B cell (primary cell): ENCODE data around the gene IL13RA2. TPM values are rescaled to one million over a fixed set of nuclear protein-coding genes. Genes with fewer than 3 reads are reported as not detected.

Experiments
- ATAC-seq: fragments of 200-7000 bp; cut with Tn5 transposase; one replicate; pipeline ENCODE4 v1.10.0; 2021; ENCODE audit warnings: low read depth, mild to moderate bottlenecking, moderate number of reproducible peaks, moderate library complexity
- CTCF ChIA-PET: fragments of 350-600 bp; sonication (Branson Sonifier 250); formaldehyde crosslinking; loops from one replicate; lab custom pipeline; 2021; ENCODE audit warnings: antibody characterized with exemption, inconsistent platforms; lab: Charles Lee
- POLR2A ChIA-PET: fragments of 350-600 bp; sonication (Branson Sonifier 250); formaldehyde crosslinking; loops from one replicate; lab custom pipeline; 2021; ENCODE audit warnings: antibody characterized with exemption; lab: Charles Lee
- DNase-seq: peaks from one replicate; pipeline ENCODE4 v3.0.0; 2013
- H2AFZ ChIP-seq: 2 replicates; pipeline ENCODE4 v1.6.1; 2012; ENCODE audit warnings: mild to moderate bottlenecking, low read depth, low read length; ENCODE audit not compliant: insufficient read depth, poor library complexity, severe bottlenecking
- H3K27ac ChIP-seq, 2 donors: 1 replicate in 1 of 2; 2 replicates in 1 of 2; pipeline ENCODE4 v1.5.1; 2012 to 2013; ENCODE audit warnings: low read length in 2 of 2, mild to moderate bottlenecking in 2 of 2, moderate library complexity in 1 of 2
- H3K27me3 ChIP-seq, 4 experiments: fragments of 200-600 bp in 1 of 4; sonication (generic) in 1 of 4; replicated peaks in 1 of 4; 1 replicate in 2 of 4; 2 replicates in 2 of 4; pipeline versions ENCODE4 v1.6.1 to v1.7.0; 2013 to 2016; ENCODE audit warnings: low read length in 3 of 4, mild to moderate bottlenecking in 2 of 4, mixed read lengths in 1 of 4, moderate library complexity in 1 of 4; ENCODE audit not compliant: insufficient read depth in 4 of 4, control insufficient read depth in 3 of 4; ENCODE audit errors: control extremely low read depth in 1 of 4
- H3K36me3 ChIP-seq, 2 experiments: replicated peaks in 1 of 2; 1 replicate in 1 of 2; 2 replicates in 1 of 2; pipeline versions ENCODE4 v1.6.1 to v1.7.1; 2013; ENCODE audit warnings: low read length in 1 of 2; ENCODE audit not compliant: insufficient read depth in 2 of 2, control insufficient read depth in 1 of 2; ENCODE audit errors: control extremely low read depth in 1 of 2, extremely low read depth in 1 of 2
- H3K4me1 ChIP-seq, 2 donors: fragments of 200-600 bp in 1 of 2; sonication (generic) in 1 of 2; 1 replicate in 1 of 2; 2 replicates in 1 of 2; pipeline versions ENCODE4 v1.5.1 to v1.6.1; 2013 to 2017; ENCODE audit warnings: low read length in 2 of 2; ENCODE audit not compliant: control insufficient read depth in 2 of 2, insufficient read depth in 2 of 2
- H3K4me2 ChIP-seq: replicated peaks from 2 replicates; pipeline ENCODE3; 2012; ENCODE audit warnings: mild to moderate bottlenecking, low read depth, low read length; ENCODE audit not compliant: poor library complexity, severe bottlenecking
- H3K4me3 ChIP-seq, 5 experiments: fragments of 200-600 bp in 1 of 5; sonication (generic) in 1 of 5; 1 replicate in 3 of 5; 2 replicates in 2 of 5; pipeline versions ENCODE4 v1.5.1 to v1.7.0; 2011 to 2016; ENCODE audit warnings: low read length in 4 of 5, mild to moderate bottlenecking in 4 of 5, low read depth in 2 of 5, control low read depth in 1 of 5, moderate library complexity in 1 of 5; ENCODE audit not compliant: insufficient read depth in 1 of 5; ENCODE audit errors: control extremely low read depth in 1 of 5, extremely low read depth in 1 of 5
- H3K79me2 ChIP-seq: fragments of 200-600 bp; sonication (generic); one replicate; pipeline ENCODE4 v1.6.0; 2016; ENCODE audit warnings: low read length; ENCODE audit not compliant: control insufficient read depth, insufficient read depth
- H3K9ac ChIP-seq: fragments of 200-600 bp; sonication (generic); 2 replicates; pipeline ENCODE4 v1.6.1; 2017; ENCODE audit warnings: mild to moderate bottlenecking, low read length, moderate library complexity
- H3K9me3 ChIP-seq, 3 donors: one replicate each; pipeline versions ENCODE4 v1.6.1 to v1.7.1; 2013; ENCODE audit warnings: low read length in 2 of 3; ENCODE audit not compliant: control insufficient read depth in 2 of 3, insufficient read depth in 1 of 3; ENCODE audit errors: control extremely low read depth in 1 of 3
- H4K20me1 ChIP-seq: 2 replicates; pipeline ENCODE4 v1.6.0; 2012; ENCODE audit warnings: mild to moderate bottlenecking, low read length; ENCODE audit not compliant: insufficient read depth, control insufficient read depth, poor library complexity, severe bottlenecking
- H3K27ac Mint-ChIP-seq: one replicate; pipeline ENCODE4 v1.8.0; 2021; ENCODE audit warnings: mixed read lengths
- H3K27me3 Mint-ChIP-seq: one replicate; pipeline ENCODE4 v1.8.0; 2021; ENCODE audit warnings: mixed read lengths
- H3K4me1 Mint-ChIP-seq: one replicate; pipeline ENCODE4 v1.8.0; 2021; ENCODE audit warnings: mixed read lengths
- H3K4me3 Mint-ChIP-seq: one replicate; pipeline ENCODE4 v1.8.0; 2021; ENCODE audit warnings: mixed read lengths
- H3K9me3 Mint-ChIP-seq: one replicate; pipeline ENCODE4 v1.8.0; 2022; ENCODE audit warnings: mixed read lengths; ENCODE audit not compliant: insufficient read depth
- EZH2 ChIP-seq: IDR thresholded peaks from 2 replicates; pipeline ENCODE4 v1.6.1; 2012; ENCODE audit warnings: borderline replicate concordance, low read depth, mild to moderate bottlenecking, moderate library complexity, low read length; ENCODE audit not compliant: insufficient read depth, poor library complexity, severe bottlenecking
- WGBS: methylation state at CpG from one replicate; pipeline ENCODE4 v1.1.5; 2013; ENCODE audit warnings: missing lambda C conversion rate; ENCODE audit not compliant: insufficient coverage; 5-methylcytosine and 5-hydroxymethylcytosine counted together
- intact Hi-C: fragments of 100-400 bp; cut with micrococcal nuclease; formaldehyde crosslinking; loops from one replicate; pipeline ENCODE4 v1.10.0; 2022
- polyA plus RNA-seq: library from polyadenylated mRNA; depleted of rRNA; stranded (reverse); fragments of >200 nt; gene quantifications from 2 replicates; pipeline ENCODE4 v1.2.3, GENCODE V29; 2012
- total RNA-seq, 2 donors: library from RNA; stranded (reverse); fragments of 120-200 nt in 1 of 2; gene quantifications; 1 replicate in 1 of 2; 2 replicates in 1 of 2; pipeline versions ENCODE4 v1.2.3 to v1.2.4, GENCODE V29; 2013 to 2022
- TF ChIP-seq, protein P1 (sequence below): fragments of 200-600 bp; IDR thresholded peaks from one replicate; pipeline ENCODE4 v1.8.0; 2022; ENCODE audit warnings: antibody characterized with exemption, mild to moderate bottlenecking

The IL13RA2 gene
- total and polyA plus RNA-seq, 2 donors (not counting 1 experiment from before 2014, with no cell fraction given) = not detected

- H3K79me2 ChIP-seq = no peaks in the 10 kb centered on the region
- no peaks in the 10 kb centered on the region for H3K9me3 ChIP-seq
- H3K9ac ChIP-seq = no peak overlapping the region
- H3K4me3 Mint-ChIP-seq = no peak overlapping the region
- no peak for TF ChIP-seq EZH2
- TF ChIP-seq, protein P1, sequence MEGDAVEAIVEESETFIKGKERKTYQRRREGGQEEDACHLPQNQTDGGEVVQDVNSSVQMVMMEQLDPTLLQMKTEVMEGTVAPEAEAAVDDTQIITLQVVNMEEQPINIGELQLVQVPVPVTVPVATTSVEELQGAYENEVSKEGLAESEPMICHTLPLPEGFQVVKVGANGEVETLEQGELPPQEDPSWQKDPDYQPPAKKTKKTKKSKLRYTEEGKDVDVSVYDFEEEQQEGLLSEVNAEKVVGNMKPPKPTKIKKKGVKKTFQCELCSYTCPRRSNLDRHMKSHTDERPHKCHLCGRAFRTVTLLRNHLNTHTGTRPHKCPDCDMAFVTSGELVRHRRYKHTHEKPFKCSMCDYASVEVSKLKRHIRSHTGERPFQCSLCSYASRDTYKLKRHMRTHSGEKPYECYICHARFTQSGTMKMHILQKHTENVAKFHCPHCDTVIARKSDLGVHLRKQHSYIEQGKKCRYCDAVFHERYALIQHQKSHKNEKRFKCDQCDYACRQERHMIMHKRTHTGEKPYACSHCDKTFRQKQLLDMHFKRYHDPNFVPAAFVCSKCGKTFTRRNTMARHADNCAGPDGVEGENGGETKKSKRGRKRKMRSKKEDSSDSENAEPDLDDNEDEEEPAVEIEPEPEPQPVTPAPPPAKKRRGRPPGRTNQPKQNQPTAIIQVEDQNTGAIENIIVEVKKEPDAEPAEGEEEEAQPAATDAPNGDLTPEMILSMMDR = no peak
- H3K4me1 ChIP-seq = no peaks in the 10 kb centered on the region
- ChIA-PET CTCF (no interaction called here), POLR2A (no interaction called here)
- no peak overlapping the region for H3K4me2 ChIP-seq
- H3K27me3 Mint-ChIP-seq = no peaks in the 10 kb centered on the region
- H3K27ac Mint-ChIP-seq = no peak overlapping the region
- no peak overlapping the region for H3K4me3 ChIP-seq
- DNase-seq (no peak), ATAC-seq (no peak)
- no peaks in the 10 kb centered on the region for H3K36me3 ChIP-seq
- no peak overlapping the region for H3K27ac ChIP-seq
- intact Hi-C loops = no loop called here
- no peaks in the 10 kb centered on the region for H3K4me1 Mint-ChIP-seq
- no peaks in the 10 kb centered on the region for H3K27me3 ChIP-seq
- WGBS = no CpG with 5 or more reads among the region's 4 CpGs
- no peak overlapping the region for H2AFZ ChIP-seq
- H3K9me3 Mint-ChIP-seq = no peaks in the 10 kb centered on the region
- H4K20me1 ChIP-seq = no peaks in the 10 kb centered on the region
Measured at GRCh38 chrX:115040417-115040816, 23.0 kb upstream of the IL13RA2 start.

- no peaks in the 10 kb centered on the region for H3K27me3 ChIP-seq
- Mint-ChIP-seq H3K4me3 (no peak overlapping the region), H3K4me1 (no peaks in the 10 kb centered on the region), H3K27me3 (no peaks in the 10 kb centered on the region), H3K27ac (no peak overlapping the region), H3K9me3 (no peaks in the 10 kb centered on the region)
- intact Hi-C loops = no loop called here
- no peak for DNase-seq
- H3K27ac ChIP-seq = no peak overlapping the region
- H4K20me1 ChIP-seq = no peaks in the 10 kb centered on the region
- no peak overlapping the region for H3K9ac ChIP-seq
- ChIA-PET CTCF (no interaction called here), POLR2A (no interaction called here)
- H3K4me1 ChIP-seq = no peaks in the 10 kb centered on the region
- no peaks in the 10 kb centered on the region for H3K36me3 ChIP-seq
- H3K9me3 ChIP-seq = no peaks in the 10 kb centered on the region
- no peak for TF ChIP-seq EZH2
- TF ChIP-seq, protein P1 = no peak
- no peaks in the 10 kb centered on the region for H3K79me2 ChIP-seq
- no peak overlapping the region for H3K4me3 ChIP-seq
- no CpG with 5 or more reads among the region's 1 CpG for WGBS
- H2AFZ ChIP-seq = no peak overlapping the region
- H3K4me2 ChIP-seq = no peak overlapping the region
- ATAC-seq = no peak
Measured at GRCh38 chrX:115038406-115038805, 21.0 kb upstream of the IL13RA2 start.
